Epithelial cell of proximal tubule (primary cell): ENCODE data around the gene TP73. TPM values are rescaled to one million over a fixed set of nuclear protein-coding genes. Genes with fewer than 3 reads are reported as not detected.

Experiments
- DNase-seq: peaks from one replicate; pipeline ENCODE4 v3.0.0-alpha.2; 2011; ENCODE audit warnings: low read depth
- H3K4me3 ChIP-seq: 2 replicates; pipeline ENCODE4 v1.5.1; 2011; ENCODE audit warnings: low read depth, mild to moderate bottlenecking, low read length
- total RNA-seq: library from RNA; depleted of rRNA; stranded (reverse); fragments of >200 nt; gene quantifications from 2 replicates; pipeline ENCODE4 v1.2.3, GENCODE V29; 2015
- TF ChIP-seq, protein P1 (sequence below): conservative IDR thresholded peaks from 2 replicates; pipeline ENCODE4 v1.5.1; 2012; ENCODE audit warnings: low read depth, mild to moderate bottlenecking, low read length

TP73 gene
- total RNA-seq, 1 donor from 2014 or later = not detected

DNA sequence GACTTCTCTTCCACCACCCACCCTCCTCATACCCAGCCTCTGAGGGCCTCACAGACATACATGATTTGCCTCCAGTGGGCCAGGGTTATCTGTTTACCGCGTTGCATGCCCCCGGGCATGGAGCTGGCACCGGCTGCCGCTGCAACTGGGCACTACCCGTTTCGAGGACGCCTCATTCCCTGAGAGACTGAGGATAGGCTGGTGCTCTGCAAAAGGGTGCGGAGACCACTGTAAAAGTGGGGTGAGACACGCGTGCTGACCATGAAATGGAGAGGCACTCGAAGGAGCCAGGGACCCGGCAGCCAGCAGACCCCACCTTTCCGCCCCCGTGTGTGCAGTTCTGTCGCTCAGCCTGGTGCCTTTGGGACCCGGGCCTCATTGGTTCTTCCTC, 20.6 kb downstream of the TP73 start:
- H3K4me3 ChIP-seq = no peak overlapping the region
- no peak for DNase-seq
- TF ChIP-seq, protein P1, sequence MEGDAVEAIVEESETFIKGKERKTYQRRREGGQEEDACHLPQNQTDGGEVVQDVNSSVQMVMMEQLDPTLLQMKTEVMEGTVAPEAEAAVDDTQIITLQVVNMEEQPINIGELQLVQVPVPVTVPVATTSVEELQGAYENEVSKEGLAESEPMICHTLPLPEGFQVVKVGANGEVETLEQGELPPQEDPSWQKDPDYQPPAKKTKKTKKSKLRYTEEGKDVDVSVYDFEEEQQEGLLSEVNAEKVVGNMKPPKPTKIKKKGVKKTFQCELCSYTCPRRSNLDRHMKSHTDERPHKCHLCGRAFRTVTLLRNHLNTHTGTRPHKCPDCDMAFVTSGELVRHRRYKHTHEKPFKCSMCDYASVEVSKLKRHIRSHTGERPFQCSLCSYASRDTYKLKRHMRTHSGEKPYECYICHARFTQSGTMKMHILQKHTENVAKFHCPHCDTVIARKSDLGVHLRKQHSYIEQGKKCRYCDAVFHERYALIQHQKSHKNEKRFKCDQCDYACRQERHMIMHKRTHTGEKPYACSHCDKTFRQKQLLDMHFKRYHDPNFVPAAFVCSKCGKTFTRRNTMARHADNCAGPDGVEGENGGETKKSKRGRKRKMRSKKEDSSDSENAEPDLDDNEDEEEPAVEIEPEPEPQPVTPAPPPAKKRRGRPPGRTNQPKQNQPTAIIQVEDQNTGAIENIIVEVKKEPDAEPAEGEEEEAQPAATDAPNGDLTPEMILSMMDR = no peak

DNA sequence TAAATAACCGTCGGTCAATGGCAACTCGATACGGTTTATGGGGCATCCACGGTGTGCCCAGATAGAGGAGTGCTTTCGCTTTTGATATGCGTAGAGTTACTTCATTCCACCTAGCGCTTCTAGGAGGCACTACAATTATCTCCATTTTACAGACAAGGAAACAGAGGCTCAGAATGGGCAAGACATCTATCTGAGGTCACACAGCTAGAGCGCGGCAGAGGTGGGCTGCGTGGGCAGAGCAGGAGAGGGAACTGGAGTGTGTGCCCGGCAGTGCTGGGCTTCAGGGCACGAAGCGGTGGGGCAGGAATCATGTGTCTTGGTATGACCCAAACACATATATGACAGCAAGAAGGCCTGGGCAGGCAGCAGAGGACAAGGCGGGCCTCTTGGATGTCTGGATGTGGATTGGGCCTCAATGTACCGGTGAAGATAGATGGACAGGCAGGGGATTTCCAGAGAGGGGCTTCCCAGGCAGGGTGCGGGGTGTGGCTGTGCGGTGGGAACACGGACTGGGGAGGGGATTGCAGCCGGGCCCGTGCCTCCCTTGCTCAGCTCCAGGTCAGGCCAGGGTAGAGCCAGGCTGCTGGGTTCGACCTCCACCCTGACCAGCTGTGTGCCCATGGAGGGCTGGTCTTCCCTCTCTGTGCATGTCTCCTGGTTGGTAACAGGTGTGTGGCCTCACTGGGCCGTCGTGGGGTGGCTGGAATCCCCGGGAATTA, 21.2 kb downstream of the TP73 start:
- DNase-seq = no peak
- TF ChIP-seq, protein P1 = no peak
- H3K4me3 ChIP-seq = no peak overlapping the region

DNA sequence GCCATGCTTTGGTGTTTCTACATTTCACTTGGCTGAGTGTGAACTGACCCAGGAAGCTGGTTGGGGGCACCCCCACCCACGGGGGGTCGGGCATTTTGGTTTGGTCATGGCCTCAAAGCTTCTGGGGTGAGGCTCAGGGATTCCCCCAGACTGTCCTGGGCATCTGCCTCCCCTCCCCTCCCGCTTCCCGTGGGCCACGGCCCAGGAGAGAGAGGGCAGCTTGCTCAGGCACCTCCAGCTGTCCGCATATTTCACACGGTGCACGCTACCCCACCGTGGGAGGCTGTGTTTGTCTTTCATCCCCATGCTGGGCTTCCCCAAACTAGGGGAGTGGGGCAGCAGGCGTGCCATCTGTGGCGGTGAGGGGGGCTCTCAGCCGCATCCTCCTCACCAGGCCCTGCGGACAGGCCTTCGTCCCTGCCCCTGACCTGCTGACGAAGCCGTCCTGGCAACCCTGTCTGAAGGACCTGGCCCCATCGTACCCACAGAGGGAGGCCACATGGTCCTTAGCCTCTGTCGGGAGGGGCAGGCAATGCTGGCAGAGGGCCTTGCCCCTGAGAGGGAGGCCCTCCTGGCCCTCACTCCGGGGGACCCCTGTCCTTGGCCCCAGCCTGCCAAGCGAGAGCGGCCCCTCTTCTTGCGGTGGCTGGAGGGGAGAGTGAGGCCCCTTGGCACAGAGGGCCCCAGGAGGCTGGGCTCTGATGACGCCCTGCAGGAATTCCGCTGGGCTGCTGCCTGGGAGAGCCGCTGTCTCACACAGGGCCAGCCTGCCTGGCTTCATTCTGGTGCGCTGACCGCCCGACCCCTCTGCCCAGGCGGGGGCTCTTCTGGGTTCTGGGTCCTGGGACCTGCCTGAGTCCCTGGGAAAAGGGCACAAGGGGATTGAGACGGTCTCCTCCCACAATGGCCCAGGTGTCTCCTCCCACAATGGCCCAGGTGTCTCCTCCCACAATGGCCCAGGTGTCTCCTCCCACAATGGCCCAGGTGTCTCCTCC, 22.1 kb downstream of the TP73 start:
- TF ChIP-seq, protein P1 = no peak
- no peak overlapping the region for H3K4me3 ChIP-seq
- no peak for DNase-seq

- H3K4me3 ChIP-seq = no peak overlapping the region
- DNase-seq = no peak
- TF ChIP-seq, protein P1 = no peak
These were observed 23.1 kb downstream of the TP73 start for GRCh38 chr1:3675436-3675835.

- TF ChIP-seq, protein P1 = no peak
- H3K4me3 ChIP-seq = no peak overlapping the region
- DNase-seq = no peak
These were observed 24.5 kb downstream of the TP73 start for GRCh38 chr1:3676581-3677470.

- TF ChIP-seq, protein P1 = no peak
- no peak for DNase-seq
- H3K4me3 ChIP-seq = no peak overlapping the region
These were observed 25.2 kb downstream of the TP73 start for GRCh38 chr1:3677484-3677883.
